ENCODE results near the gene PRKCA.
"Not testable (repeated sequence)": the region's sequence is repeated elsewhere in the genome, so short reads cannot be mapped to it uniquely, and the experiment has no call there.

Gene PRKCA

DNA sequence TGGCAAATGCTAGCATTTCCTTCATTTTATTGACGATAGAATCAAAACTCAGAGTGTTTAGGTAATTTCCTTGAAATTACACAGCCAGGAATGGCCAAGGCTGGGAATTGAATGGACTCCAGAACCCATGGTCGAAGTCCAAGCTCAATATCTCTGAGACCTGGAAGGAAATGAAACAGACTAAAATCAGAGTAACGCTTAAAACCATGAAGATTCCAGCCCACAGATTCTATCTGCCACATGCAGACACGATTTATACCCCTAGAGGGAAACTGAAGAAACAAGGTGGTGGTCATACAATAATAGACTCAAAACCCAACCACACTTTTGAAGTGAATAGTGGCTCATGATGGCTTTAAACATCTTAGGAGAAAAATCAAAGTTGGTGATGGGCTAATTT is 95.6 kb downstream of the PRKCA start:
- TF ChIP-seq, protein P1, sequence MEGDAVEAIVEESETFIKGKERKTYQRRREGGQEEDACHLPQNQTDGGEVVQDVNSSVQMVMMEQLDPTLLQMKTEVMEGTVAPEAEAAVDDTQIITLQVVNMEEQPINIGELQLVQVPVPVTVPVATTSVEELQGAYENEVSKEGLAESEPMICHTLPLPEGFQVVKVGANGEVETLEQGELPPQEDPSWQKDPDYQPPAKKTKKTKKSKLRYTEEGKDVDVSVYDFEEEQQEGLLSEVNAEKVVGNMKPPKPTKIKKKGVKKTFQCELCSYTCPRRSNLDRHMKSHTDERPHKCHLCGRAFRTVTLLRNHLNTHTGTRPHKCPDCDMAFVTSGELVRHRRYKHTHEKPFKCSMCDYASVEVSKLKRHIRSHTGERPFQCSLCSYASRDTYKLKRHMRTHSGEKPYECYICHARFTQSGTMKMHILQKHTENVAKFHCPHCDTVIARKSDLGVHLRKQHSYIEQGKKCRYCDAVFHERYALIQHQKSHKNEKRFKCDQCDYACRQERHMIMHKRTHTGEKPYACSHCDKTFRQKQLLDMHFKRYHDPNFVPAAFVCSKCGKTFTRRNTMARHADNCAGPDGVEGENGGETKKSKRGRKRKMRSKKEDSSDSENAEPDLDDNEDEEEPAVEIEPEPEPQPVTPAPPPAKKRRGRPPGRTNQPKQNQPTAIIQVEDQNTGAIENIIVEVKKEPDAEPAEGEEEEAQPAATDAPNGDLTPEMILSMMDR (conservative IDR thresholded peaks at IDR 0.05; ENCODE audit: low read depth, low read length), result no peak
- H3K4me3 ChIP-seq (ENCODE audit: low read length), result no peak overlapping the region
- DNase-seq (ENCODE audit: low read depth), result no peak

DNA sequence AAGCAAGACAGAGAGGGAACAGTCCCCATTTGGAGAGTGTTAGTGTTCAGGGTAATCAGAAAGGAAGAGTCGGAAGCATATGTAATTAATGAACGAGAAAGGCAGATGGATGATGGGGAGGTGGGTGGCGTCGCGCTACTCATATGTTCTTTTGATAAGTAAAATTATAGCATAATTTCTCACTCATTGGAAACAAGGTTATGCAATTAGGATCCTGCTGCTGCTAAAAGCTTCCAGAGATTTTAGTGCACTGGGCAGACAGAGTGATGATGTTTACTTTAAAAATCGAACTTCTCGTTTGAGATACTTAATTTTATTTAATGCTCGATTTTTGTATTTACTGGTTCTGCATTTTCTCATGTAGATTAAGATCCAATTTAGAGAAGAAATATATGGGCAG is 96.2 kb downstream of the PRKCA start:
- TF ChIP-seq, protein P1 (conservative IDR thresholded peaks at IDR 0.05; ENCODE audit: low read depth, low read length), result no peak
- no peak overlapping the region for H3K4me3 ChIP-seq (ENCODE audit: low read length)
- no peak for DNase-seq (ENCODE audit: low read depth)

DNA sequence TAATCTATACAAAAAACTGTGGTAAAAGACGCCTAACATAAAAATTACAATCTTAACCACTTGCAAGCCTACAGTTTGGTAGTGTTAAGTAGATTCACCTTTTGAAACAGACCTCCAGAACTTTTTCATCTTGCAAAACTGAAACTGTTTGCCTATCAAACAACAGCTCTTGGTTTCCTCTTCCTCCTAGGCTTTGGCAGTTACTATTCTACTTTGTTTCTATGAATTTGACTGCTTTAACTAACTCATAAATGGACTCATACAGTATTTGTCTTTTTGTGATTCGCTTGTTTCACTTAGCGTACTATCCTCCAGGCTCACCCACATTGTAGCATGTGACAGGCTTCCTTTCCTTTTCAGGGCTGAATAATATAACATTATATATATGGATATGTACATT is 97.0 kb downstream of the PRKCA start:
- TF ChIP-seq, protein P1 (conservative IDR thresholded peaks at IDR 0.05; ENCODE audit: low read depth, low read length), result no peak
- no peak overlapping the region for H3K4me3 ChIP-seq (ENCODE audit: low read length)
- DNase-seq (ENCODE audit: low read depth), result no peak

DNA sequence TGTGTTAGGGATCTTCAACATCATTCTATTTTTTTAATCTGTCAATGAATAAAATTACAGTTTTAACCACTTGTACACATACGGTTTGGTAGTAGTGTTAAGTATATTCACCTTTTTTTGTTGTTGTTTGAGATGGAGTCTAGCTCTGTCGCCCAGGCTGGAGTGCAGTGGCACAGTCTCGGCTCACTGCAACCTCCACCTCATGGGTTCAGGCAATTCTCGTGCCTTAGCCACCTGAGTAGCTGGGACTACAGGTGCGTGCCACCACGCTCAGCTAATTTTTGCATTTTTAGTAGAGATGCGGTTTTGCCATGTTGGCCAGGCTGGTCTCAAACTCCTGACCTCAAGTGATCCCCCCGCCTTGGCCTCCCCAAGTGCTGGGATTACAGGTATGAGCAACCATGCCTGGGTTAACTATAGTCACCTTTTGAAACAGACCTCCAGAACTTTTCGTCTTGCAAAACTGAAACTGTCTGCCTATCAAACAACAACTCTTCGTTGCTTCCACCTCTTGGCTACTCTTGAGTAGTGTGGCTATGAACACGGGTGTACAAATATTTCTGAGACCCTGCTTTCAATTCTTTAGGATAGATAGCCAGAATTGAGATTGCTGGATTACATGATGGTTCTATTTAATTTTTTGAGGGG is 97.8 kb downstream of the PRKCA start:
- not testable (repeated sequence) for H3K4me3 ChIP-seq (ENCODE audit: low read length); DNase-seq (ENCODE audit: low read depth)

DNA sequence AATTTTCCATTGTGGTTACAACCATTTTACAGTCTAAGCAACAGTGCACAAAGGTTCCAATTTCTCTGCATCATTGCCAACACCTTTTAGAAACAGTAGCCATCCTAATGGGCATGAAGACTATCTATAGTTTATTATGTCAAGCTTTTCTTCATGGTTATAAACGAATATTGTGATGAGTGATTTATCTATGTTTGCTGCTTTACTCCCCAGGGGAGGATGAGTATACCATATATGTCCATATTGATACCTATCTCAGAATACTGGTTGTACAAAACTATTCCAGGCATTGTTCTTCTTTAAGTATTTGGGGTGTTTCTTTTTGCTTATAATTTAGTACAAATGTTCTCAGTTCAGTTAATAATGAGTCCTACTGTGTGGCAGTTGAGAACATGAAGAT is 98.3 kb downstream of the PRKCA start:
- TF ChIP-seq, protein P1 (conservative IDR thresholded peaks at IDR 0.05; ENCODE audit: low read depth, low read length), result no peak
- no peak for DNase-seq (ENCODE audit: low read depth)
- H3K4me3 ChIP-seq (ENCODE audit: low read length), result no peak overlapping the region

DNA sequence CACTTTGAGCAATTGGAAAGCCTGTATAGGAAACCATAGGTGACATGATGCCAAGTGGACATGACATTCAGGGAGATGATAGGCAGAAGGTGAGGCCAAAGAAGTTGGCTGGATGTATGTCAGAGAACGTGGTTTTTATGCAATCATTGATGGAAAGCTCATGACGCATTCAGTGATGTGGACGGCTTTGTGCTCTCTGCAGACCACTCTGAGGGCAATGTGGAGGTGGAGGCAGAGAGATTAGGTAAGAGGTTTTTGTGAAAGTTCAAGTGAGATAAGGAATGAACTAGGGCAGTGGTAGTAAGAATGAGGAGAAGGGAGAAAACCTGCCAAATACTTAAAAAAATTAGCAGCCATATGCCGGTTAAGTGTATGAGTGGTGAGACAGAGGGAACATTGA is 99.0 kb downstream of the PRKCA start:
- TF ChIP-seq, protein P1 (conservative IDR thresholded peaks at IDR 0.05; ENCODE audit: low read depth, low read length), result no peak
- no peak overlapping the region for H3K4me3 ChIP-seq (ENCODE audit: low read length)
- DNase-seq (ENCODE audit: low read depth), result no peak

DNA sequence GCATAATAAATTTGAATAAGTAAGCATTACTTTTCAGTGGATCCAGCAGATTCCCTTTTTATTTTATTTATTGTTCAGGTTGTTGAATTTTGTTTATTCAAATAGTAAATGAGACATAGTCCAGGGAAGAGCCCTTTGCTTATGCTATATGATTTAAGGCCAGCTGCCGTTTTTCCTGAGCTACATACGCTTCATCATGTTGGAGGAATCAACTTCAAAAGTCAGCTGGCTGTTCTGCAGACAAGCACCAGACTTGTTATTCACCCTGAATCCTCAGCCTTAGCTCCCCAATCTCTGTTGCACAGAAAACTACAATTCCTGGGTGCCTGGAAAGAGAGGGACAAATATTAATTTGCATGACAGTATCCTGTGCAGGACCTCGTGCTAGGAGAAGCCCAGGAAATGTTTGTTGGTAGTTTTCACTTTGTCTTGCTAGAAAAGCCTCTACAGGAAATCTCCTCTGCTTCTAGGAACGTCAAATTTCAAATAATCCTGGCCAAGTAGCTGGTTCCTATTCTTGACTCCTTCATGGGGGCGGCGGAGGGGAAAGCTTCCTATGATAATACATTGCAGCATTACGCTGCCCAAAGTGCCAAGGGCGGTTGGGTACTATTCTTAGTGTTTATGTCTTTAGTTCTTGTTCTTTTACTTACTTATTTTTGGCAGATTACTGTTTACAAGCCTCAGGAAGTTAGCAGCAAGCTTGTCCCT is 101.6 kb downstream of the PRKCA start:
- no peak for DNase-seq (ENCODE audit: low read depth)
- TF ChIP-seq, protein P1 (conservative IDR thresholded peaks at IDR 0.05; ENCODE audit: low read depth, low read length), result no peak
- H3K4me3 ChIP-seq (ENCODE audit: low read length), result no peak overlapping the region

Measured in retinal pigment epithelial cell (primary cell).